Measurements from ENCODE around the gene B3GAT1.

B3GAT1 gene

DNA sequence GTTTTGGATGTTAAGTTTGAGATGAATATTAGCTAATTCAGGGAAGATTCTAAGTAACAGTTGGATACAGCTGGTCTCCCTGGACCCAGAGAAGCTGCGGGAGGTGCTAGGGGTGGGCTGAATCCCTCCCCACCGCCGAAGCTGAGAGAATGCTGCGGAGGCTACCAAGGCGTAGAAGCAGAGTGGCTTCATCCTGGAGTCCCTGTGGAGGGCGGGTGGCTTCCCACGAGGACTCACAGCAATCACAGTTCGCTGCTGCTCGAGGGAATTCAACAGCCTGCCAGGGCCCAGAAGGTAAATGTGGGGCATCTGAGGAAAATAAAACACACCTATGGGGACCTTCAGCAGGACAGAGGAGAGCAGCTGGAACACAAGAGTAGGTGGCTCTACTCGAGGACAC, 11.1 kb upstream of the B3GAT1 start:
- TF ChIP-seq CTCF (IDR thresholded peaks at IDR 0.05), result no peak

DNA sequence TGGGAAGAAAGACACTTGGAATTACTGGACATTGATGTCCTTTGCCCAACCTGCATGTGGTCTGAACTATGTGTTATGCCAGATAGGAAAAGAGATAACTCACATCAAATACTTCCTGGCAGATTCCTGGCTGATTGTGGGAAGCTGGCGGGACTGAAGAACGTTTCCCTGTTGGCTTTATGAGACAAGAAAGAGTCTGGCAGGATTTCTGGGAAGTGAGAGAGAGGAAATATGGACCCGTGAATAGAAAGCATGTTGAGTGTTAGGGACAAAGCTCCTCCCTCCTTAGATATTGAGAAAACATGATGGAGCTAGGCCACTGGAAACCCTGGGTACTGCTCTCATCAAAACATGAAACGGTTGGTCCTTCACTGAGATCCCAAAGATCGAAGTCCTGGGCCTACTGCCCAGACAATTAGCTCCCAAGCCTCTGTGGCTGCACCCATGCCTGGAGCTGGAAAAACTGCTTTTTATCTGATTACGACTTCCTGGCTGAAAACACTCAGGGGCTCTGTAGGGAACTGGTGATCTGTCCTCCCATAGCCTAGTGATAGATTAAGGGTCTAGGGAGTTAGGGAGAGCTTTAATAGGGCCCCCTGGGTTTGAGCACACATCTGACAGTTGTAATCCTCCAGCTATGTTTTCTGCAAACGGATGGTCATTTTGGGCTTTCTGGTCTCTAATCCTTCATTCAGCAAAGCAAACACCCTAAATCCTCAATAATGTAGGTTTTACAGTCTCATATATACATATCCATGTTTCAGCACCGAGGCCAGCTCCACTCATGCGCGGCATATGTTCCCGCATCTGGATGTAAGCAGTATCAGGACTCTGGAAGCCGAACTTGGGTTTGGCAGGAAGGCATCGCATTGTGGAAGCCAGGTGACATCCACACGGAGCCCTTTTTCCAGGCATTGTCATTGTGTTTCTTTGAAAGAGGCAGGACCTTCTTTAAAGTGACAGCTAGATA, 6.1 kb upstream of the B3GAT1 start:
- no peak for TF ChIP-seq CTCF (IDR thresholded peaks at IDR 0.05)

GRCh38 chr11:134416726-134417125, 4.7 kb upstream of the B3GAT1 start:
- no peak for TF ChIP-seq CTCF (IDR thresholded peaks at IDR 0.05)

DNA sequence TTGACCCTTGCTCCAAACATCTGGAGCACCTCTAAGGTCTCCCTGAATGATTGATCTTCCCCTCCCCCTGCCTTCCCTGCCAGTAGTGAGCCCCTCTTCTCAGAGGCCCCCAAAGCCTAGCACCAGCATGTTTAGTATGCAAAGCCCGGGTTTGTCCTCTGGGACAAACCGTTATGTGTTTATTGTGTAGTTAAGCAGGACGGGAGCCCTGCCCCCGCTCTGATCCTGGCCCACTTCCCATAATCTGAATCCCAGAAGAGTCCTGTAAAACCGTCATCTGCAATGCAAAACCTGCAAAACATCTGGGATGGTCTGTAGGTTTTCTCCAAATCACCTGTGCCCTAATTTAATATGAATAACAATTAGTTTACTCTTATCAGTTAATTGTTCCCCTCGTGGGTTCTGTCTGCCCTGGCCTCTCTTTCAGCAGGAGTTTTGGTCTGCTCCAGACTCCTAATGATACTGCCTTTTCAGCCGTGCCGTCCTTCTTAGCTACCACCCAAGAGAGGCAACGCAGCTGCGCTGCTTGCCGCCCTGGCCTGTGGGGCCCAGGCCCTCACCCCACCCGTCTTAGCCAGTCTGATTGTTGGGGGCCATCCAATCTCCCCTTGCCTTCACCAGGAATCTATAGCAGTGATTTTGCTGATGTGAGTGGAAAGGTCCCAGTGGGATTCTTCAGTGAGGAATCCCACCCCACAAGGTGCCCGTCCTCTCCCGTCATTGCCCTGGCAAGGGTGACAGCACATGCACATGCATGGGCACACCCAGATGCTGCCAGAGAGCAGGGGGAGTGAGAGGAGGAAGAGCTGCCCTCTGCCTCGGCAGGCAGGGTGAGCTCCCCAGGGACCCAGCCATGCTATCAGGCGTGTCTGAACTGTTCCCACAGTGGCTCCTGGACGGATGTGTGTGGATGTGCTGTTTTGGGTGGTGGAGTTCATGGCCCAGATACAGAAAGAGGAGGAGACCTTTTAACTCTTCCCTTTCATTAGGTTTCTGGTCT, 3.0 kb upstream of the B3GAT1 start:
- no peak for TF ChIP-seq CTCF (IDR thresholded peaks at IDR 0.05)

DNA sequence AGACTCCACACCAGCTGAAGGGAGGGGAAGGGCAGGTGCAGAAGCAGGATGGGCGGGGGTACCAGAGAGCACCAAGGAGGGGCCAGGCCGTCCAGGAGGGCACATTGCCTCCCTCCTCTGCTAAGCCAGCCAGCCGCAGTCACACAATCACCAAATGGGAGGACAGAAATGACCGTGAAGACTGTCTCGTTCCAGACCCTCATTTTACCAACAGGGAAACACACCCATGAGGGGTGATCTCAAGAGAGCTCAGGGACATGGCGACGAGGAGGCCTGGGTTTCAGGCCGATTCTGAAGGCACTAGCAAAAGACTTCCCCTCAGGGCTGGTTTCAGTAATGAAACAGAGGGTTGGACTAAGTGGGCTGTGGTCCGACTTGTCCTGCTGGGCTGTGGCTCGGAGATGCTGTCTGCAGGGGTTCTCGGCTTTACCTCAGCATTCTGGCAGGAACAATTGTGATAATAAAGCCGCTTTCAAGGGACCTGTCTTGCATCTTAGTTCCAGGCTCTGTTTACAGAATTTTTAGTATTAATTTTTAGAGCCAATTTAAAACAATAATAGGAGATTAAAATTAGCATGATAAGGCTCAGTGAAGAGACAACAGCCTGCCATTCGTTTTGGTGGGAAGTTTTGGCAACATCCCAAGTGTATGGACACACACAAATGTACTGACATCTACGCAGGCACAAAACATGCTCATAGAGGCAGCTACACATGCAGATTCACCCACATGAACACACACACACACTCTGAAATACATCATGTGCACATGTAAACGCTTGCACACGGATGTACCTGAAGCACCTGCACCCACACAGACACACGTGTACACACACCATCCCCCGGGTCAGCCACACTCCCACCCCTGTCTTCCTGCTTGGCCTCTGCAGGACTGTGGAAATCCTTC, 2.0 kb upstream of the B3GAT1 start:
- no peak for TF ChIP-seq CTCF (IDR thresholded peaks at IDR 0.05)

DNA sequence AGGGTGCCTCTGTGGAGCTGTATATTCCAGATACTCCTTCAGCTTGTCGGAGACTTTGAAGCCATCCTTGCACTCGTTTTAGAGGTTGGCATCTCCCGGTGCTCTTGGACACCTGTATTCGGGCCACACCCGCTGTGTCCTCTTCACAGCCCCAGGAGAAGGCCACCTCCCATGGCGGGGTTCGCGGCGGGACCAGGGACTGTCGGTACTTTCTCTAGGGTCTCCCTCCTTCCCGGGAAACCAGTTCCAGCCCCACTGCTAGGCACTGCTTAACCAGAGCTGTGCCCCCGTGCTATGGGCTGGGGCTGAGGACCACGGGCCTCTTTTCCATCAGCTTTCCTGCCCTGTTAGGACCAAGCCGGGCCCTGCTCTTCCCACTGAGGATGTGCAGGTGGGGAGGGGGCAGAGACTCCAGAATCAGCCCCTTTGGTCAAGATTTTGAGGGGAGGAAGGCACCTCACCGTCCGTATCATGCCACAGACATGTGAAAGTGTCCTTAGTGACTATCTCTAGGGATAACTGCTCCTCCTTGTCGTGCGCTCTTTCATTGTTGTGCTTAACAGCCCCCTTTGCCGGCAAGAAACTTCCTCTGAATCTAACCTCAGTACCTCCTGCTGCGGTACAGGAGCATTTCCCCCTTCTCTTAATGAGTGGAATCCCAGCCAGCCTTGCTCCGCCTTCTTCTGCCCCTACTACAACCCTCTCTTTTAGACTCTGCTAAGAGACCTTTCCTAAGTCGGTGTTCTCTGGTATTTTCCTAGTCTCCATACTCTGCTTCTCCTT, 1.2 kb upstream of the B3GAT1 start:
- no peak for TF ChIP-seq CTCF (IDR thresholded peaks at IDR 0.05)
